ENCODE results near the gene RPA1.
"Not testable (repeated sequence)": the region's sequence is repeated elsewhere in the genome, so short reads cannot be mapped to it uniquely, and the experiment has no call there.

RPA1 gene

GRCh38 chr17:1880851-1881630, 51.2 kb downstream of the RPA1 start:
- DNase-seq, result no peak

- peak; percentile 44 for DNase-seq
Observed at GRCh38 chr17:1882836-1883235, 53.0 kb downstream of the RPA1 start.

- DNase-seq, result no peak
Observed at GRCh38 chr17:1883536-1883935, 53.7 kb downstream of the RPA1 start.

- DNase-seq, result no peak
Observed at GRCh38 chr17:1888741-1889140, 58.9 kb downstream of the RPA1 start.

- DNase-seq, result no peak
Observed at GRCh38 chr17:1890758-1891450, 61.1 kb downstream of the RPA1 start.

GRCh38 chr17:1894753-1895339, 65.0 kb downstream of the RPA1 start:
- no peak for DNase-seq

- DNase-seq, result not testable (repeated sequence)
Observed at GRCh38 chr17:1895479-1895878, 65.7 kb downstream of the RPA1 start.

GRCh38 chr17:1896243-1897104, 66.7 kb downstream of the RPA1 start:
- DNase-seq, result no peak

- DNase-seq, result no peak
Observed at GRCh38 chr17:1897105-1897656, 67.4 kb downstream of the RPA1 start.

- DNase-seq, result peak; percentile 18
Observed at GRCh38 chr17:1898332-1898731, 68.5 kb downstream of the RPA1 start.

- DNase-seq, result no peak
Observed at GRCh38 chr17:1898872-1899271, 69.1 kb downstream of the RPA1 start.

- DNase-seq, result no peak
Observed at GRCh38 chr17:1899403-1900000, 69.7 kb downstream of the RPA1 start.

GRCh38 chr17:1904273-1905182, 74.7 kb downstream of the RPA1 start:
- DNase-seq, result peak; percentile 83

GRCh38 chr17:1905190-1905913, 75.5 kb downstream of the RPA1 start:
- peak; percentile 90 for DNase-seq

- no peak for DNase-seq
Observed at GRCh38 chr17:1906662-1907101, 76.9 kb downstream of the RPA1 start.

- DNase-seq, result no peak
Observed at GRCh38 chr17:1907216-1907631, 77.4 kb downstream of the RPA1 start.

GRCh38 chr17:1907909-1908698, 78.3 kb downstream of the RPA1 start:
- DNase-seq, result no peak

GRCh38 chr17:1908699-1909309, 79.0 kb downstream of the RPA1 start:
- DNase-seq, result peak; percentile 79

GRCh38 chr17:1909985-1910384, 80.2 kb downstream of the RPA1 start:
- DNase-seq, result no peak

Data from NCI-H69 (cell line).